Peyer's patch (tissue), 4 donors: Measurements from ENCODE around the gene SLCO3A1.

ENCODE experiments used
- POLR2A ChIP-seq, 2 donors: fragments of 450-650 bp; IDR thresholded peaks; one replicate each; pipeline ENCODE4 v1.5.1; 2017; ENCODE audit warnings: antibody characterized with exemption in 2 of 2, mild to moderate bottlenecking in 2 of 2, moderate library complexity in 2 of 2
- TF ChIP-seq, protein P1 (sequence below), 6 experiments: fragments of 450-650 bp in 4 of 6; fragments of 200-600 bp in 2 of 6; sonication (generic) in 1 of 6; IDR thresholded peaks; one replicate each; pipeline ENCODE4 v1.5.1; 2017 to 2019; ENCODE audit warnings: antibody characterized with exemption in 6 of 6, mild to moderate bottlenecking in 3 of 6, moderate library complexity in 1 of 6

GRCh38 chr15:92009162-92009561 is 155.7 kb downstream of the SLCO3A1 start:
- TF ChIP-seq, protein P1, sequence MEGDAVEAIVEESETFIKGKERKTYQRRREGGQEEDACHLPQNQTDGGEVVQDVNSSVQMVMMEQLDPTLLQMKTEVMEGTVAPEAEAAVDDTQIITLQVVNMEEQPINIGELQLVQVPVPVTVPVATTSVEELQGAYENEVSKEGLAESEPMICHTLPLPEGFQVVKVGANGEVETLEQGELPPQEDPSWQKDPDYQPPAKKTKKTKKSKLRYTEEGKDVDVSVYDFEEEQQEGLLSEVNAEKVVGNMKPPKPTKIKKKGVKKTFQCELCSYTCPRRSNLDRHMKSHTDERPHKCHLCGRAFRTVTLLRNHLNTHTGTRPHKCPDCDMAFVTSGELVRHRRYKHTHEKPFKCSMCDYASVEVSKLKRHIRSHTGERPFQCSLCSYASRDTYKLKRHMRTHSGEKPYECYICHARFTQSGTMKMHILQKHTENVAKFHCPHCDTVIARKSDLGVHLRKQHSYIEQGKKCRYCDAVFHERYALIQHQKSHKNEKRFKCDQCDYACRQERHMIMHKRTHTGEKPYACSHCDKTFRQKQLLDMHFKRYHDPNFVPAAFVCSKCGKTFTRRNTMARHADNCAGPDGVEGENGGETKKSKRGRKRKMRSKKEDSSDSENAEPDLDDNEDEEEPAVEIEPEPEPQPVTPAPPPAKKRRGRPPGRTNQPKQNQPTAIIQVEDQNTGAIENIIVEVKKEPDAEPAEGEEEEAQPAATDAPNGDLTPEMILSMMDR (IDR thresholded peaks at IDR 0.05), result no peak
- TF ChIP-seq POLR2A (IDR thresholded peaks at IDR 0.05), result no peak
